LNCaP clone FGC (cell line): ENCODE measurements around the gene MYCBP2.

Source experiments
- DNase-seq: peaks from one replicate; pipeline ENCODE4 v3.0.0-alpha.2; 2011; ENCODE audit warnings: low read depth
- H3K4me3 ChIP-seq: 2 replicates; pipeline ENCODE4 v1.5.1; 2011; ENCODE audit warnings: mild to moderate bottlenecking, low read depth, low read length, control low read depth
- CTCF ChIP-seq: IDR thresholded peaks from 2 replicates; pipeline ENCODE4 v1.5.1; 2012; ENCODE audit warnings: mild to moderate bottlenecking; ENCODE audit not compliant: control insufficient read depth, insufficient read depth; ENCODE audit errors: extremely low read depth

MYCBP2 gene

GRCh38 chr13:77326905-77327604 lies at the start of gene MYCBP2:
Gene MYCBP2 (minus strand): TSS chr13:77327094. CDS start chr13:77326775, 319 bp downstream.
- H3K4me3 ChIP-seq: peak within 1 kb of the TSS; percentile 88
- TF ChIP-seq CTCF: no peak

GRCh38 chr13:77375560-77376108 lies 48.7 kb upstream of the MYCBP2 start:
- DNase-seq: no peak
- no peak overlapping the region for H3K4me3 ChIP-seq
- TF ChIP-seq CTCF: no peak

More at GRCh38 chr13:77326905-77327604, at the start of gene MYCBP2:
- peak; percentile 99 for DNase-seq

- DNase-seq: no peak
Measured at GRCh38 chr13:77374786-77375185, 47.9 kb upstream of the MYCBP2 start.

GRCh38 chr13:77374339-77374738 lies 47.4 kb upstream of the MYCBP2 start:
- no peak for DNase-seq
- TF ChIP-seq CTCF: no peak
- no peak overlapping the region for H3K4me3 ChIP-seq

More at GRCh38 chr13:77374786-77375185, 47.9 kb upstream of the MYCBP2 start:
- H3K4me3 ChIP-seq: no peak overlapping the region
- no peak for TF ChIP-seq CTCF

GRCh38 chr13:77373502-77373901 lies 46.6 kb upstream of the MYCBP2 start:
- H3K4me3 ChIP-seq: no peak overlapping the region
- no peak for TF ChIP-seq CTCF
- DNase-seq: no peak

- H3K4me3 ChIP-seq: no peak overlapping the region
- TF ChIP-seq CTCF: no peak
- no peak for DNase-seq
Measured at GRCh38 chr13:77372275-77372674, 45.4 kb upstream of the MYCBP2 start.
